Hematopoietic multipotent progenitor cell treated with erythropoietin and hydrocortisone succinate and interleukin-3 and kit ligand, for 6 days (in vitro differentiated cells): Measurements from ENCODE around the gene AGAP1.

Source experiments
- DNase-seq: peaks from one replicate; pipeline ENCODE4 v3.0.0-alpha.2; 2015

AGAP1 gene

GRCh38 chr2:235492850-235493344 lies 946 bp upstream of the AGAP1 start:
- no peak for DNase-seq

GRCh38 chr2:235493402-235493774 lies 455 bp upstream of the AGAP1 start:
- DNase-seq: peak; percentile 28

GRCh38 chr2:235494716-235495372 lies 1.0 kb downstream of the AGAP1 start:
- DNase-seq: peak; percentile 24

- DNase-seq: no peak
Observed at GRCh38 chr2:235495373-235496238, 1.8 kb downstream of the AGAP1 start.

- no peak for DNase-seq
Observed at GRCh38 chr2:235496239-235496621, 2.4 kb downstream of the AGAP1 start.

GRCh38 chr2:235497096-235497495 lies 3.3 kb downstream of the AGAP1 start:
- no peak for DNase-seq

GRCh38 chr2:235498541-235498940 lies 4.7 kb downstream of the AGAP1 start:
- no peak for DNase-seq

- DNase-seq: no peak
Observed at GRCh38 chr2:235498946-235499812, 5.3 kb downstream of the AGAP1 start.

GRCh38 chr2:235500110-235500760 lies 6.4 kb downstream of the AGAP1 start:
- DNase-seq: no peak

- DNase-seq: no peak
Observed at GRCh38 chr2:235500761-235501672, 7.2 kb downstream of the AGAP1 start.

- no peak for DNase-seq
Observed at GRCh38 chr2:235501673-235502031, 7.8 kb downstream of the AGAP1 start.

GRCh38 chr2:235502336-235502735 lies 8.5 kb downstream of the AGAP1 start:
- DNase-seq: no peak

- no peak for DNase-seq
Observed at GRCh38 chr2:235504441-235505180, 10.8 kb downstream of the AGAP1 start.

- no peak for DNase-seq
Observed at GRCh38 chr2:235505181-235505741, 11.4 kb downstream of the AGAP1 start.

GRCh38 chr2:235506291-235506996 lies 12.6 kb downstream of the AGAP1 start:
- no peak for DNase-seq

GRCh38 chr2:235506997-235507615 lies 13.3 kb downstream of the AGAP1 start:
- DNase-seq: no peak

GRCh38 chr2:235507928-235508327 lies 14.1 kb downstream of the AGAP1 start:
- DNase-seq: no peak

GRCh38 chr2:235508371-235509160 lies 14.7 kb downstream of the AGAP1 start:
- no peak for DNase-seq

- no peak for DNase-seq
Observed at GRCh38 chr2:235510318-235510717, 16.5 kb downstream of the AGAP1 start.
